OCI-M1 (cell line): ENCODE results near the gene IL1B.

Experiments
- DNase-seq: peaks from one replicate; lab custom pipeline; 2025; lab: John Stamatoyannopoulos, UW

The IL1B gene

DNA sequence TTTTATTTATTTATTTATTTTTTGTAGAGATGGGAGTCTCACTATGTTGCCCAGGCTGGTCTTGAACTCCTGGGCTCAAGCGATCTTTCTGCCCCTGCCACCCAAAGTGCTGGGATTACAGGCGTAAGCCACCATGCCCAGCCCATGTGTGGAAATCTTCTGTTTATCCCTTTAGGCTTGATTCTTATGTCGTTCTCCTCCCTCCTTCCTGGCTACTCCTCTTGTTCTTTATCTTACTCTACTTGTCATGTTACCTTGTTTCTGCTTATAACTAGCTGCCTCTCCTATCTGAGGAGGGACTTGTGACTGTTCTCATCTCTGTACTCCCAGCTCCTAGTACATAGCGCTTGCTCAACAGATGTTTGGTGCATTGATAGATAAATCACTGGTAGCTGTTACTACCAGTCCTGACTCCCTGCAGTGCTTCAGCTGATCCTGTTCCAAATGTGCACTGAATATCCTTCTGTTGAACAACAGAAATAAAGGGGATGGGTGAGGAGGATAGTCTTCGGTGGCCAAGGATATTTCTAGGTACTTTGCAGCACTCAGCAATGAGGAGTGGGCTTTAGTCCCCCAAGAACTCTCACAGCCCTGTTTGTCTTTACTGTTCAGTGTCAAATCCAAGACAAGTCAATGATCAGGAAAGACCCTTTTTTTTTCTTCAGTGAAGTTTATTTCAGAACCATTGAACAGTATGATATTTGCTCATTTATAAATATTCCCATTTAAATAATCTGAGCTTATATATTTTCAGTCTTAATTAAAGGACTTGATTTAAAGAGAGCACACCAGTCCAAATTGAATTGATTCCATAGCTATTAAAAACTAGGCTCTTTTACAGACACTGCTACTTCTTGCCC, 7.2 kb downstream of the IL1B start:
- peak; percentile 36 for DNase-seq

- no peak for DNase-seq
Observed at GRCh38 chr2:112828251-112828691, 8.3 kb downstream of the IL1B start.

- DNase-seq = no peak
Observed at GRCh38 chr2:112827604-112828185, 8.9 kb downstream of the IL1B start.

DNA sequence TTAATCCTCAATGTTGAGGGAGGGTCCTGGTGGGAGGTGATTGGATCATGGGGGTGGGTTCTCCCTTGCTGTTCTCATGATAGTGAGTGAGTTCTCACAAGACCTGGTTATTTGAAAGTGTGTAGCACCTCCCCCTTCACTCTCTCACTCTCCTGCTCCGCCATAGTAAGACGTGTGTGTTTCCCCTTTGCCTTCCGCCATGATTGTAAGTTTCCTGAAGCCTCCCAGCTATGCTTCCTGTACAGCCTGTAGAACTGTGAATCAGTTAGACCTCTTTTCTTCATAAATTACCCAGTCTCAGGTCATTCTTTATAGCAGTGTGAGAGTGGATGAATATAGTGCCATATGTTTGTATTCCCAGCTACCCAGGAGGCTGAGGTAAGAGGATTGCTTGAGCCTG, 9.6 kb downstream of the IL1B start:
- no peak for DNase-seq

GRCh38 chr2:112825706-112826105, 10.9 kb downstream of the IL1B start:
- no peak for DNase-seq

DNA sequence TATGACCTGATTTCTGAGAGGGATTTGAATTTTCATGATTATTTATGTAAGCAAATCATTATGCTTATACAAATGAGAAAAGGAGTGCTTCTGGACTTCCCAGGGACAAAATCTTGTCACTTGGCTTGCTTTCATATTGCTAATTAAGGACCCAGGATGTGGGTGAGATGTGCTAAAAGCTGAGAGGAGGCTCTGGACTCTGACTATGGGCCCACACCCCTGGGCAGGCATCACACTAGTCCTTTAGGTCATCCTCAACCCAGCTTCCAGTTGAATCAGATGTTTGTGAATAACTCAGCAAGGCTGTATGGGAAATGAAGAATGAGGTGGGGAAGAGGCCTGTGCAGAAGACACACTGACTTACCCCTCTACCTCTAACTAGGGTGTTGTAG, 11.9 kb downstream of the IL1B start:
- DNase-seq = no peak

DNA sequence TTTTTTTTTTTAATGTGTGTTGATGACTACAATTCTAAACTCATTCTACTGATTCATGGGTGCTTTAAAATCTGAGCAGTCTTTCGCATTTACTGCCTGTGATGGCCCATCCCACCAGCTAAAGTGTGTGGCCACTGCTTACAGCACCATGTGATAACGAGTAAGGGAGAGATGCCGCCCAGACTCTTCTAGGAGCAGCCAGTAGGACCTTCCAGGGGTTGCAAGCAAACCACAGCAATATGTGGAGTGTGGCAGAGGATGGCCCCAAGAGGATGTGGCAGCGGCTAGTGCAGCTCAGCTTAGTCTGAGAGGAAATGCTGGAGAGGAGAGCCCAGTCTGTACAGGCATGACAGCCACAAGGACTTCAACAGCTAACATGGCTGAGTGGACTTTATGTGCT, 14.9 kb downstream of the IL1B start:
- no peak for DNase-seq

- DNase-seq = peak; percentile 17
Observed at GRCh38 chr2:112821142-112821541, 15.4 kb downstream of the IL1B start.

- no peak for DNase-seq
Observed at GRCh38 chr2:112820343-112820742, 16.2 kb downstream of the IL1B start.

- no peak for DNase-seq
Observed at GRCh38 chr2:112819081-112819480, 17.5 kb downstream of the IL1B start.

DNA sequence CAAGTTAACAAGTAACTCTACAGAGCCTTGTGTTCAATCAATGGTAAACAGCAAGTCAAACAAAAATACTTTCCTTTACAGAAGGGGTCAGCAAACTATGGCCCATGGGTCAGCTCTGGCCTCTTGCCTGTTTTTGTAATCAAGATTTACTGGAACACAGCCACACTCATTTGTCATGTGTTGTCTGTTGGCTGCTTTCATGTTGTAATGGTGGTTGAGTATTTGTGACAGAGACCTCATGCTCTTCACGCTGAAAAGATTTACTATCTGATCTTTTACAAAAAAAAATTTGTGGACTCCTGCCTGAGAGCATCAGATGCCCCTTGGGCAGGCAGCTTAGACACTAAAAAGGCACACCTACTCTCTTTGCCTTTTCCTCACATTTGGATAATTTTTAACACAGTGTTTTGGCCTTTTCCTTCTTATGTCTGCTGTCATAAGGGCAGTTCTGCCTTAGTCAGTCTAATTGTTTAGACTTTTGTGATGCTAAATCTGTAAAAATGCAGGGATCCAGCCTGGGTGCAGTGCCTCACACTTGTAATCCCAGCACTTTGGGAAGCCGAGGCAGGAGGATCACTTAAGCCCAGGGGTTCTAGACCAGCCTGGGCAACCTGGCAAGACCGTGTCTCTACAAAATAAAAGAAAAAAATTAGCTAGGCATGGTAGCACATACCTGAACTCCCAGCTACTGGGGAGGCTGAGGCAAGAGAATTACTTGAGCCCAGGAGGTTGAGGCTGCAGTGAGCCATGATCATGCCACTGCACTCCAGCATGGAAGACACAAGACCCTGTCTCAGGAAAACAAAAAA, 18.3 kb downstream of the IL1B start:
- peak; percentile 63 for DNase-seq

- DNase-seq = no peak
Observed at GRCh38 chr2:112817082-112817689, 19.4 kb downstream of the IL1B start.

DNA sequence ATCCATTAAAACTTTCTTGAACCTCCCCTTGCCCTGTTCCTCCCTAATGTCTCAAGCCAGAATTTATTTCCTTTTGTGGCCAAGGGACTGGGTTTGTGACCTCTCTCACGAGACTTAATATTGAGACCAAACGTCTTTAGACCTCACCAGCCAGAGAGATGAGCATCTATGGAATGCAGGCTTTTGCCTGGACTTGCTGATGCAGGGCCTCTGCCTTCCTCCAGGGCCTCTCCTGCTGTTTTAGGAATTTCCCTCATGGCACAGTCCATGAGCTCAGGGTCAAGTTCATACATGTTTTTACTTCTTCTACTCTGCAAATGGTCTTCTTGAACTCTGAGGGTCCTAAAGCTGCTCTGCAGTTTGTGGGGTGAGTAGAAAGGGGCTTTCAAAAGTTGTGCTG, 22.3 kb downstream of the IL1B start:
- DNase-seq = no peak

- peak; percentile 13 for DNase-seq
Observed at GRCh38 chr2:112813280-112813966, 23.2 kb downstream of the IL1B start.

- DNase-seq = no peak
Observed at GRCh38 chr2:112812318-112813267, 24.0 kb downstream of the IL1B start.

DNA sequence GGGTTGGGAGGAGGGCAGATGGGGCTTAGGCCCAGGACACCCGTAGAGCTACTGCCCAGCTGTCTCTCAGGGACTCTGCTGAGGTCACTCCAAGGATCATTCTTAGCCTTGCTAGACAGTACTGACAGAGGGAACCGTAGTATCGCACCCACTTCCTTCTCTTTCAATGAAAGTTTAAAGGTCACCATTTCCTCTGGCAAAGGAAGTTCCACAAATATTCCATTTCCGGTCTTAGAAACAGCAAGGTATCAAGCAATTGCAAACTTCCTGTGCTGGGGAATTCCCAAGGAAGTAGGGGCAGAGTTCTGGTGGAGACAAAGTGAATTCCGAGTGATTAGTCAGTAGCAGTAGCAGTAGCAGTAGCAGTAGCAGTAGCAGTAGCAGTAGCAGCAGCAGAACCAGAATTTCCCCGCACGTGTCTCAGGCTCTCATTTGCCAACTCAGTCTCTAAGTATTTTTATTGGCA, 24.7 kb downstream of the IL1B start:
- no peak for DNase-seq

DNA sequence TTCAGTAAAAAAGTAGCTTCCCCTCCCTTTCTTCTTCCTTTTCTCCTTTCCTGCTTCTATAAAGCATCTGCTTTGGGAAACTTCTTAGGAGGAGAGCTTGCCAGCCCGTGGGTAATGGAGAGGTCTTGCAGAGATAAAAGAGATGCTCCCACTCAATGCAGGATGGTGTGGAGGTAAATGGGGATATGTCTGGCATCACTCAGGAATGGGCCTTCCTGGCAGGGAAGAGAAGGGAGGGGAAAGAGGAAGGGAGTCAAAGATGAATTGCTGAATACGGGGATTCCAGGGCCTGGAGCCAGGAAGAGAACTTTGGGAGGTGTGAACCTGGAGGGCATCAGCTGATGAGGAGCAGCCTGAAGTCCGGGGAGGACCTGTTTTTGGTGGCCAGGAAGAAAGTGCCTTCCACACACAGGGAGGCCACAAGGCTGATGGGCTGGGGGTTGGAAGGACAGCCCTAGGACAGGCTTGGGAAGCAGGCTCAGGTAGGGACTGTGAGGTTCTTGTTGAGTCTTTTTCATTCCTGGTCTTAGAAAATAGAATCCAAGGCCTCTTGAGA, 25.2 kb downstream of the IL1B start:
- DNase-seq = no peak

DNA sequence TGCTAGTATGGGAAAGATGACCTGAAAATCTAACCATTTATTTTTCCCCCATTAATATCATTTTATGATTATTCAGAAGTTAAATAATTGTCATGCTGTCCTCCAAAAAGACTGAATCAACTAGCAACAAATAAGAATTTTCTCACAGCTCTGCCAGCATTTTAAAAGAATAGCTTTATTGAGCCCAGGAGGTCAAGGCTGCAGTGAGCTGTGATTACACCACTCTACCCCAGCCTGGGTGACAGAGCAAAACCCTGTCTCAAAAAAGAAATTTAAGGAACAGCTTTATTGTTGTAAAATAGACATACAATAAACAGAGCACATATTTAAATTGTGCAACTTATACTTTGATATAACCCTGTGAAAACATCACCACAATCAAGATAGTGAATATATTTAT, 27.5 kb downstream of the IL1B start:
- no peak for DNase-seq

GRCh38 chr2:112807233-112807807, 29.3 kb downstream of the IL1B start:
- no peak for DNase-seq

DNA sequence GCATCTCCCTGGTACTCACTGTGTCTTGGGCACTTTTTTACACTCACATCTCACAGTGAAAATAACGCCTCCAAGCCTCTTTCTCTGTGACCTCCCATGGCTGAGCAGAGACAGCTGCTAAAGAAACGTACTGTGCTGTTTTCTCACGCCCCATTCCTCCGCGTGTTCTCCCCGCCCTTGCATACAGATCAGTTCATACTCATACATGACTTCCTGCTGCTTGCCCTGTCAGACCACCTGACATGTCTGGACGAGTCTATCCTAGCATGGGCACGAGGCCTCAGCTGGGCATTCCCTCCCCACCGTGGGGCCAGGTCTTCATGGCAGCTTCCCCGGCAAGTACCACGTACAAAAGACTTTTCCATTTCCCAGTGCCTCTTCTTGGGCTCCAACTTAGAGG, 31.0 kb downstream of the IL1B start:
- no peak for DNase-seq
